Activated CD8-positive, alpha-beta memory T cell treated with anti-CD3 and anti-CD28 coated beads for 24 hours (primary cell): ENCODE results near the gene CACNA2D2.
A peak's percentile ranks its signal among the peaks of the same experiment; 100 is the strongest.

Experiments used
- DNase-seq: peaks from one replicate; pipeline ENCODE4 v3.0.0-alpha.2; 2020

The CACNA2D2 gene

GRCh38 chr3:50340448-50341329 lies 162.7 kb downstream of the CACNA2D2 start, which contains the start of gene RASSF1:
TSS of gene RASSF1 (minus strand) at chr3:50340836. CDS start at chr3:50340805, 31 bp downstream.
- DNase-seq = peak; percentile 88

- no peak for DNase-seq
These were observed 163.3 kb downstream of the CACNA2D2 start for GRCh38 chr3:50340147-50340447.

GRCh38 chr3:50339485-50340146 lies 163.8 kb downstream of the CACNA2D2 start:
- peak; percentile 67 for DNase-seq

GRCh38 chr3:50338965-50339364 lies 164.5 kb downstream of the CACNA2D2 start:
- DNase-seq = no peak

GRCh38 chr3:50337175-50337861 lies 166.1 kb downstream of the CACNA2D2 start:
- peak; percentile 97 for DNase-seq

- DNase-seq = no peak
These were observed 166.8 kb downstream of the CACNA2D2 start for GRCh38 chr3:50336452-50337174.

GRCh38 chr3:50334339-50335075 lies 168.9 kb downstream of the CACNA2D2 start:
- DNase-seq = no peak

GRCh38 chr3:50333744-50334328 lies 169.6 kb downstream of the CACNA2D2 start:
- no peak for DNase-seq

GRCh38 chr3:50331364-50331907 lies 172.0 kb downstream of the CACNA2D2 start:
- DNase-seq = no peak

- DNase-seq = no peak
These were observed 173.1 kb downstream of the CACNA2D2 start for GRCh38 chr3:50330330-50330729.

- DNase-seq = peak; percentile 96
These were observed 175.3 kb downstream of the CACNA2D2 start, which contains the start of gene TUSC2 for GRCh38 chr3:50327943-50328691. TSS of gene TUSC2 (minus strand) at chr3:50328223. CDS start at chr3:50328099, 124 bp downstream.

GRCh38 chr3:50327129-50327528 lies 176.3 kb downstream of the CACNA2D2 start:
- no peak for DNase-seq

GRCh38 chr3:50326182-50326541 lies 177.3 kb downstream of the CACNA2D2 start:
- no peak for DNase-seq

- DNase-seq = no peak
These were observed 177.8 kb downstream of the CACNA2D2 start for GRCh38 chr3:50325497-50326181.

GRCh38 chr3:50325113-50325480 lies 178.3 kb downstream of the CACNA2D2 start:
- DNase-seq = no peak

- peak; percentile 85 for DNase-seq
These were observed 178.9 kb downstream of the CACNA2D2 start for GRCh38 chr3:50324351-50325112.

- DNase-seq = no peak
These were observed 179.7 kb downstream of the CACNA2D2 start for GRCh38 chr3:50323614-50324199.

GRCh38 chr3:50323092-50323600 lies 180.3 kb downstream of the CACNA2D2 start:
- DNase-seq = no peak
